Measurements from ENCODE around the gene GPC5. TPM values are rescaled to one million over a fixed set of nuclear protein-coding genes. Genes with fewer than 3 reads are reported as not detected.
"Not testable (repeated sequence)": the region's sequence is repeated elsewhere in the genome, so short reads cannot be mapped to it uniquely, and the experiment has no call there.

Gene GPC5
- total RNA-seq, 1 donor from 2014 or later = 10.2 TPM

DNA sequence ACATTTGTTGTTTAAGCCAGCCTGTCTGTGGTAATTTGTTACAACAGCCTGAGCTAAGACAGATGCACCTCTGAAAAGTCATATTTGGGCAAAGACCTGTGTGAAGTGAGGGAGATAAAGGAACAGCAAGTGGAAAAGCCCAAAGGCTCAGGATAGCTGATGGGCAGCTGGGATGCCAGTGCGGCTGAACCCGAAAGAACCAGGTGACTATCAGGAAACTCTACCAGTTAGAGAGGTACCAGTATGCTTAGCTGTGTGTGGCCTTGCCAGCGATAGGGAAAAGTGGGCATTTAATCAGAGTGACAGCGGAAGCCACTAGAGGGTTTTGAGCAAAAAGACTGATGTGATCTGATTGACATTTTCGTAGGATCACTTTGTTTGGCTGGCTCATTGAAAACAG, 1063.4 kb downstream of the GPC5 start:
- DNase-seq = no peak
- no peaks in the 10 kb centered on the region for H3K36me3 Mint-ChIP-seq (ENCODE audit: unreplicated experiment)
- peak overlapping the region; percentile 28 for H3K27ac Mint-ChIP-seq (ENCODE audit: unreplicated experiment)
- no peaks in the 10 kb centered on the region for H3K9me3 Mint-ChIP-seq (ENCODE audit: unreplicated experiment)
- TF ChIP-seq, protein P1, sequence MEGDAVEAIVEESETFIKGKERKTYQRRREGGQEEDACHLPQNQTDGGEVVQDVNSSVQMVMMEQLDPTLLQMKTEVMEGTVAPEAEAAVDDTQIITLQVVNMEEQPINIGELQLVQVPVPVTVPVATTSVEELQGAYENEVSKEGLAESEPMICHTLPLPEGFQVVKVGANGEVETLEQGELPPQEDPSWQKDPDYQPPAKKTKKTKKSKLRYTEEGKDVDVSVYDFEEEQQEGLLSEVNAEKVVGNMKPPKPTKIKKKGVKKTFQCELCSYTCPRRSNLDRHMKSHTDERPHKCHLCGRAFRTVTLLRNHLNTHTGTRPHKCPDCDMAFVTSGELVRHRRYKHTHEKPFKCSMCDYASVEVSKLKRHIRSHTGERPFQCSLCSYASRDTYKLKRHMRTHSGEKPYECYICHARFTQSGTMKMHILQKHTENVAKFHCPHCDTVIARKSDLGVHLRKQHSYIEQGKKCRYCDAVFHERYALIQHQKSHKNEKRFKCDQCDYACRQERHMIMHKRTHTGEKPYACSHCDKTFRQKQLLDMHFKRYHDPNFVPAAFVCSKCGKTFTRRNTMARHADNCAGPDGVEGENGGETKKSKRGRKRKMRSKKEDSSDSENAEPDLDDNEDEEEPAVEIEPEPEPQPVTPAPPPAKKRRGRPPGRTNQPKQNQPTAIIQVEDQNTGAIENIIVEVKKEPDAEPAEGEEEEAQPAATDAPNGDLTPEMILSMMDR (IDR thresholded peaks at IDR 0.05; ENCODE audit: partially characterized antibody, unreplicated experiment) = no peak
- H3K4me1 Mint-ChIP-seq (ENCODE audit: low read depth, unreplicated experiment) = peaks cover 40% of the 10 kb centered on the region
- no peak overlapping the region for H3K4me3 Mint-ChIP-seq (ENCODE audit: unreplicated experiment)
- peaks cover 2% of the 10 kb centered on the region for H3K27me3 Mint-ChIP-seq (ENCODE audit: unreplicated experiment)

DNA sequence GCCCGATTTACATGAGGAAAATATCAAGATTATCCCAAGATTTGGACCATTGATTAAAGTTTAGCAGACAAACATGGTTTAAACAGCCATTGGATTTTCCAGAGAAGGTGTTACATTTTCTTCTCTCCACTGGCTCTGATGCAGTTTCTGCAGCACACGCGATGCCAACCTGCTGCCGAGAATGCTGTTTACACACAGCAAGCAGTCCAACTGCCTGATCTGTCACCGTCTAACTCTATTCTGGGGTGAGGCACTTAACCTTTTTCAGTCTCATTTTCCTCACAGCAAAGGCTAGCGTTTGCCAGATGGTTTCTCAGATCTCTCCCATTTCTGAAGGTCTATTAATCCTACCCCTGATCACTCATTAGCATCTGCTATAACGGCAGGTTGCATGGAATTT, 1064.7 kb downstream of the GPC5 start:
- no peak for DNase-seq

DNA sequence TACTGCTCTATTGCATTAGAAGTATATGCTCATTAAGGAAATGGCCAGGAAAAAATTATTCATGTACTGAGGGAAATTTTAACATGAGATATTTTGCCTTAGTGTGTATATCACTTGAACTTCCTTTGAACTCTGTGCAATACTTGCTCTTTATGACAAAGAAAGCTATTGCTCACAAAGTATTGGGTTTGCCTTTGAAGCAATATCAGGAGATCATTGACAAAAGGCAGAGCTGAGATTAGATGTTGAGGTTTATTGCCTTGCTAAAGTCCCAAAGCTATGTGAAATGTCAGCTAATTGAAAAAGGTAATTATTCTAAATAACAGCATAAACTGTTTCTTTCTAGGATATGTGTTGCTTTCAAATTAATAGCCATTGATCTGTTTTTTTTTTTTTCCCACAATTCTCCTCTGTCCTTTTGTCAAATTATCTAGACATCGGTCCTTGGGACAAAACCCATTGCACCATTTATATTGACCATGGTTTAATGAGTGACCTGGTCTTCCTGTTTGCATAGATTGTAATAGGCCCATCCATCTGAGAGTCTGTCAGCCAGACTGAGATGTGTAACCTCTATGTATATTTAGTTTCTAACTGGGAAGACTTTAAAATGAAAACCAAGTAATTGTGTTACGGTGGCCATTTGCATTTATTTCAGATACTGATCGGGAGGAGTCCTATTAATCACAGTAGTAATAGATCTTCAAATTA, 1075.5 kb downstream of the GPC5 start:
- H3K4me1 Mint-ChIP-seq (ENCODE audit: low read depth, unreplicated experiment) = no peaks in the 10 kb centered on the region
- H3K36me3 Mint-ChIP-seq (ENCODE audit: unreplicated experiment) = no peaks in the 10 kb centered on the region
- no peak overlapping the region for H3K27ac Mint-ChIP-seq (ENCODE audit: unreplicated experiment)
- no peaks in the 10 kb centered on the region for H3K27me3 Mint-ChIP-seq (ENCODE audit: unreplicated experiment)
- H3K9me3 Mint-ChIP-seq (ENCODE audit: unreplicated experiment) = no peaks in the 10 kb centered on the region
- TF ChIP-seq, protein P1 (IDR thresholded peaks at IDR 0.05; ENCODE audit: partially characterized antibody, unreplicated experiment) = no peak
- DNase-seq = no peak
- no peak overlapping the region for H3K4me3 Mint-ChIP-seq (ENCODE audit: unreplicated experiment)

More for the DNA sequence above, 1064.7 kb downstream of the GPC5 start:
- Mint-ChIP-seq H3K27me3 (ENCODE audit: unreplicated experiment) (peaks cover 2% of the 10 kb centered on the region), H3K4me3 (ENCODE audit: unreplicated experiment) (no peak overlapping the region), H3K27ac (ENCODE audit: unreplicated experiment) (peak overlapping the region; percentile 83), H3K9me3 (ENCODE audit: unreplicated experiment) (no peaks in the 10 kb centered on the region), H3K4me1 (ENCODE audit: low read depth, unreplicated experiment) (peaks cover 51% of the 10 kb centered on the region), H3K36me3 (ENCODE audit: unreplicated experiment) (no peaks in the 10 kb centered on the region)
- TF ChIP-seq, protein P1 (IDR thresholded peaks at IDR 0.05; ENCODE audit: partially characterized antibody, unreplicated experiment) = no peak

DNA sequence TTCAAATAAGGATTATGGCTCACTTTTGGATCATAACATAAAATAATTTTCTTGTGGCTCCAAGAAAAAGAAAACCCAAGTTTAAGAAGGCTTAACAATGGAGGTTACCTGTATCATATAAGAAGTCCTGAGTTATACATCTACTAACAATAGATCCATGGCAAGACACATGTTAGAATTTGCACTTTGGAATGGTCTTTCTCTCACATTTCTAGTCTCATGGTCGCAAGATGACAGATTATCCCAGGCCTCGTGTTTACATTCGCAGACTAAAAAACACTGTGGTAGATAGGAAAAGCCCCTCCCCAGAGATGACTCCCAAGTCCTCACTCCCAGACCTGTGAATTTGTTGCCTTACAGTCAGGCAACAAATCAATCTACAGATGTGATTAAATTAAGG, 1082.0 kb downstream of the GPC5 start:
- Mint-ChIP-seq H3K9me3 (ENCODE audit: unreplicated experiment) (no peaks in the 10 kb centered on the region), H3K36me3 (ENCODE audit: unreplicated experiment) (no peaks in the 10 kb centered on the region), H3K4me3 (ENCODE audit: unreplicated experiment) (no peak overlapping the region), H3K27me3 (ENCODE audit: unreplicated experiment) (no peaks in the 10 kb centered on the region), H3K4me1 (ENCODE audit: low read depth, unreplicated experiment) (no peaks in the 10 kb centered on the region), H3K27ac (ENCODE audit: unreplicated experiment) (no peak overlapping the region)
- TF ChIP-seq, protein P1 (IDR thresholded peaks at IDR 0.05; ENCODE audit: partially characterized antibody, unreplicated experiment) = no peak
- DNase-seq = no peak

DNA sequence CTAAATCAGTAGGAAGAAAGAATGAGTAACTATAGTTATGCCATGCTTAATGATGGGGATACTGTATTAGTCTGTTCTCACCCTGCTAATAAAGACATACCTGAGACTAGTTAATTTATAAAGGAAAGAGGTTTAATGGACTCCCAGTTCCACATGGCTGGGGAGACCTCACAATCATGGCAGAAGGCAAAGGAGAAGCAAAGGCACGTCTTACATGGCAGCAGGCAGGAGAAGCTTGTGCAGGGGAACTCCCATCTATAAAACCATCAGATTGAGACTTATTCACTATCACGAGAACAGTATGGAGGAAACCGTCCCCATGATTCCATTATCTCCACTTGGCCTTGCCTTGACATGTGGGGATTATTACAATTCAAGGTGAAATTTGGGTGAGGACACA, 1084.4 kb downstream of the GPC5 start:
- not testable (repeated sequence) for H3K36me3 Mint-ChIP-seq (ENCODE audit: unreplicated experiment); H3K27ac Mint-ChIP-seq (ENCODE audit: unreplicated experiment); H3K4me1 Mint-ChIP-seq (ENCODE audit: low read depth, unreplicated experiment); H3K9me3 Mint-ChIP-seq (ENCODE audit: unreplicated experiment); DNase-seq; H3K27me3 Mint-ChIP-seq (ENCODE audit: unreplicated experiment); H3K4me3 Mint-ChIP-seq (ENCODE audit: unreplicated experiment)

Measured in glutamatergic neuron (in vitro differentiated cells).